ENCODE results near the gene B4GALT4.
"Not testable (repeated sequence)": the region's sequence is repeated elsewhere in the genome, so short reads cannot be mapped to it uniquely, and the experiment has no call there.

The B4GALT4 gene

GRCh38 chr3:119240591-119241434 lies at the start of gene B4GALT4:
B4GALT4 (minus strand) TSS chr3:119240878; CDS start chr3:119230099, 10,779 bp downstream.
- DNase-seq: peak; percentile 55

GRCh38 chr3:119289404-119289770 lies 48.7 kb upstream of the B4GALT4 start:
- DNase-seq: no peak

- no peak for DNase-seq
Measured at GRCh38 chr3:119288669-119289403, 48.2 kb upstream of the B4GALT4 start.

DNA sequence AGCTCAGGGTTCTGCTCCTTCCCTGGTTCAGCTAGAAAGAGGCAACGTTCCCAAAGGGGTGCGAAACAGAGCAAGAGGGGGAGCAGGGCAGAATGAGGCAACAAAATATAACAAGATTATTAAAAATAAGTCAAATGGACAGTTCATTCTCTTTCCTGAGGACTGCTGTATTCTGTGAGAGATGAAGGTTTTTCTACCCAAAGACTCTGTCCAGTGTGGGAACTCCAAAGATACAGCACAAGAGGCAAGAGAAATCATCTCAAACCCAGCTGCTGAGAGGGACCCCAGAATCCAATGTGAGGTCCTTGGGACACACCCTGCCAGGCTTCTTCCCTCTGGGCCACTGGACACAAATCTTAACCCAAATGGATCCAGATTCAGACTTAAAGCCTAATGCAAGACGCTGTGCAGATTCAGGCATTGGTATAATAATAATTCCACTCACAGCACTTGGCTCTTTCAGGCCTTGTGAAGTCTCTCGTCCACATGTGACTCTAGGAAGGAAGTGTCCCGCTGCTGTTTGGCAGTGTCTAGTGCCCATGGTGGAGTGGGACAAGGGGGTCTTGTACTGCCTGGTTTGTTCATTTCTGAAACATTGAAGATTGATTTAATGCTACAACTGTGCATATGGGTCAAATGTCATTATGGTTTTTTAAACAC lies 39.0 kb upstream of the B4GALT4 start:
- no peak for DNase-seq

GRCh38 chr3:119279101-119279554 lies 38.5 kb upstream of the B4GALT4 start:
- DNase-seq: no peak

- no peak for DNase-seq
Measured at GRCh38 chr3:119276680-119277079, 36.0 kb upstream of the B4GALT4 start.

DNA sequence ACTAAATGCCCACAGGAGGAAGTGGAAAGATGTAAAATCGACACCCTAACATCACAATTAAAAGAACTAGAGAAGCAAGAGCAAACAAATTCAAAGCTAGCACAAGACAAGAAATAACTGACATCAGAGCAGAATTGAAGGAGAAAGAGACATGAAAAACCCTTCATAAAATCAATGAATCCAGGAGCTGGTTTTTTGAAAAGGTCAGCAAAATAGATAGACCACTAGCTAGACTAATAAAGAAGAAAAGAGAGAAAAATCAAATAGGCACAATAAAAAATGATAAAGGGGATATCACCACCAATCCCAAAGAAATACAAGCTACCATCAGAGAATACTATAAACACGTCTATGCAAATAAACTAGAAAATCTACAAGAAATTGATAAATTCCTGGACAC lies 29.5 kb upstream of the B4GALT4 start:
- DNase-seq: not testable (repeated sequence)

DNA sequence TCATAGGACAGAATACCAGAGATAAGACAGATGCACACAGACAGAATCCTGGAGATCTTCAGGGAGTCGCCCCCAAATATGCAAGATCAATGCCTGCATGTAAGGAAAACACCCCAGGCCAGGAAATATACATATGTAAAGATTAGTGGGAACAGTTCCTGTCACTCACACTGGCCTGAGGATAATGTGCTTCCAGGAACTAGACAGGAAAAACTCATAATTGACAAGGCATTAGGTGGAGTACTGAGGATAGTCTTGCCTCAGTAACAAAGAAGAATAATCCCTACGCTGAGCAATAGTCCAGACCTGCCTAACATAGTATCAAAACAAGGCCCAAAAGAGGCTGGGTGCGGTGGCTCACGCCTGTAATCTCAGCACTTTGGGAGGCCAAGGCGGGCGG lies 20.4 kb upstream of the B4GALT4 start:
- DNase-seq: no peak

DNA sequence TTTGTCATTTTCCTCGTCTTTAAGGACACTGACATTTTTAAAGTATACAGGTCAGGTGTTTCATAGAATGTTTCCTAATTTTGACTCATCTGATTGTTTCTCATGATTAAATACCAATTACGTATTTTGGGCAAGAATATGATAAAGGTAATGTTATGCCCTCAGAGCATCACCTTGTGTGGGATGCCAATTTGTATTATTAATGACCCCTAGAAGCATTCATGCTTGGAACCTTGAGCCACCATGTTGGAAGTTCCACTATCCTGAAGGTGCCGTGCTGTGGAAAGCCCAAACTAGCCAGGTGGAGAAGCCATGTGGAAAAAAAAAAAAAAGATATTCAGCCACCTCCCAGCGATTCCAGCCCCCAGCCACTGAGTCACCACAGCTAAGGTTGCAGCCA lies 19.1 kb upstream of the B4GALT4 start:
- DNase-seq: no peak

GRCh38 chr3:119258915-119259314 lies 18.2 kb upstream of the B4GALT4 start:
- no peak for DNase-seq

DNA sequence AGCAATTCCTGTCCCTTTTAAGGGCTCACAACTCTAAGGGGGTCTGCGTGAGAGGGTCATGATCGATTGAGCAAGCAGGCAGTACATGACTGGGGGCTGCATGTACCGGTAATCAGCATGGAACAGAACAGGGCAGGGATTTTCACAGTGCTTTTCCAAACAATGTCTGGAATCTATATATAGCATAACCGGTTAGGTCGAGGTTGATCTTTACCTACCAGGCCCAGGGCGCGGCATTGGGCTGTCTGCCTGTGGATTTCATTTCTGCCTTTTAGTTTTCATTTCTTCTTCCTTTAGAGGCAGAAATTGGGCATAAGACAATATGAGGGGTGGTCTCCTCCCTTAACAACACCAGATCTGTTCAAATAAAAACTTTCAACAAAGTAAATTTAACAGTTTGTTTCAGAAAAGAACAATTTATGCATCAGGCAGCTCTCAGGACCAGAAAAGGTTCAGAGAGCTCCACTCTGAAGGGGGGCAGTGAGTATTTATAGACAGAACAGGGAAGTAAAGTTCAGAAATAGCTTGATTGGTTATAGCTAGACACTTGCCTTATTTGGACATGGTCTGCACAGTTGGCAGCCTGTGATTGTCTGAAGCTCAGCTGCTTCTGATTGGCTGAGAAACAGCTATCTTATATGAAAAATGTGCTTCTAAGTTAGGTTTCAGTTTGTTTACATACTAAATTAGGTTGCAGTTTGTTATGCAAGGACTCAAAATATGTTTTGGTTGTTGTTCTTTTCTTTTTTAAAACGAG lies 17.2 kb upstream of the B4GALT4 start:
- no peak for DNase-seq

DNA sequence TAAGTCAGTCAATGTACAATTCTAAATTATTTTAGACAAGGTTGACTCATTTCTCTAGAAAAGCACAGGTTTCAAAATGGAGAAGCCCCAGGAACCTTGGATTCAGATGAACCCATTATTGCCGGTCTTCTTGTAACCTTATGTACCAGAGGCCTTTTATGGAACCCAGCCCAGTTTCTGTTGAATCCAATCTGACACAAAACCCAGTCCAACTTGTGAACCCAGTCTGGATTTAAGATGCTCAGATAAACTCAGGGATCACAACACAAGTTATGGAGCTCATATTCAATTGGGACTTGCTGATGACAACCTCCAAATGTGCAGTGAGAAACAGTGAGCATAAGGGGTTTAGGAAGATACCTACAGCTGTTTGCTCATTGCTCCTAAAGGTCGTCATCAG lies 16.4 kb upstream of the B4GALT4 start:
- DNase-seq: no peak

DNA sequence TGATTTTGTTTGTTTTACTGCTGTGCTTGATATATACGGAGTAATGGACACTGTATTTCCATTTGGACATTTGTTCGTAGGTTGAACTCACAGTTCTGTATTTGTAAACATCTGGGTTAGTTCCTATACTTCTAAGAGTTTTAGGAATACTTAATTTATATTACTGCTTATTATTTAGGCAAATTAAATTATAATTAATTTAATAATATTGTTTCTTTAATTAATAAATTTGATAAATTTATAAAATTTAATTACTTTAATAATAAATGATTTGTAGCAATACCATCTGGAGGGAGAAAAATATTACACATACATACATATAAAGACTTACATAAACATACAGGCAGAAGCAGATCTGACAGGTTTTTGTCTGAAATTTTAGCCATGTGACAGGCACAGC lies 14.5 kb upstream of the B4GALT4 start:
- no peak for DNase-seq

DNA sequence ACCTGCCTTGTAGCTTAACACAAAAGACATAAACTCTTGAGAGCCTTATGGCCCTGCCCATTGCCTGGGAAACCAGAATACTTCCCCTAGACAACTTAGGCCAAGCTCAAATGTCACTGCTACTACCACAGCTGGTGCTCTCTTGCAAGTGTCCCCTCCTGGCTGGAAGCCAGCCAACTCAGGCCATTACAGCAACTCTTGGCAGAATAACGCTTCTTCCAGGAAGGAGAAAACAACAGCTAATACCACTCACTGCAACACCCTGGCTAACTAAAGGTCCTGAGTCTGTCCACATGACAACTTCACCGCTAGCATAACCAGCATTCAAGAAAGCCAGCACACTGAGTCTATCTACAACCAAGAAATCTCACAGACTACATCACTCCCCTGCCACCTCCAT lies 5.1 kb upstream of the B4GALT4 start:
- DNase-seq: no peak

DNA sequence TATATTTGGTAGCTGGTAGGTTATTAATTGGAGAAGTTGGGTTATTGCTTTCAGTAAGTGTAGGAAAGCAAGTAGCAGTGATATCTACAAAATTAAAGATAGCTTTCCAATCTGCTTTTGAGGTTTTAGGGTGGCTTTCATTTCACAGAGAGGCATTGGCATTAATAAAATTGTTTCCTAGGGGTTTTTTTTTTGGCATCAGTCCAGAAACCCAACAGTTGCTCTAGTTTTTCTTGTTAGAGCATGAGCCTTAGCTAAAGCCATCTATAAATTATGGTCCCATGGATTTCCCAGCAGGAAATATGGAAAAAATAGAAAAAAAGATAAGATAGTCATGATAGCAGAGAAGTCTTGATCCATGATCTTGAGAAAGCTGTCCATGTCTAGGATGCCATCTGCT lies 3.0 kb upstream of the B4GALT4 start:
- no peak for DNase-seq

GRCh38 chr3:119243058-119243529 lies 2.4 kb upstream of the B4GALT4 start:
- DNase-seq: not testable (repeated sequence)

- DNase-seq: not testable (repeated sequence)
Measured at GRCh38 chr3:119242387-119243057, 1.8 kb upstream of the B4GALT4 start.

DNA sequence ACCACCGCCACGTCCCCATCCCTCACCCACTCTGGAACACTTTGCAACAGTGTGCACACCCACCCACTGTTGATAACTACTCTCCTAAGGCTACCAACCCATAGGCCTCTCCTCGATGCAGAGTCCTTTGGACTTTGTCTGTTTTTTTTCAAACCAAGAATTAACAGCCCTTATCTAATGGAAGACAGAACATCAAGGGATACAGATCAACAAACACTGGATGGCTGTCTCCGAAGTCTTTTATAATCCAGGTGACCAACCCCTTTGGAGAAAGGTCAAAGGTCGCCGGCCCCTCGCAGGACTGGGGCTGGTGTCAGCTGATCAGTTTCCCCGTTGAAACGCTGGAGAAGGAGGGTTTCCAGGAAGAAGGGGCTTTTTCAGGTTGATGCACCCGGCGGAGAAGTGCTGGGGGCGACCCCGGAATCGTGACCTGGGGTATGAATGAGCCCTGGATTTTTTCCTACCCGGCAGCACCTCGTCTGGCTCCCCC lies 532 bp downstream of the B4GALT4 start:
- no peak for DNase-seq

- DNase-seq: no peak
Measured at GRCh38 chr3:119239206-119239820, 1.4 kb downstream of the B4GALT4 start.

GRCh38 chr3:119238363-119238762 lies 2.3 kb downstream of the B4GALT4 start:
- DNase-seq: no peak

DNA sequence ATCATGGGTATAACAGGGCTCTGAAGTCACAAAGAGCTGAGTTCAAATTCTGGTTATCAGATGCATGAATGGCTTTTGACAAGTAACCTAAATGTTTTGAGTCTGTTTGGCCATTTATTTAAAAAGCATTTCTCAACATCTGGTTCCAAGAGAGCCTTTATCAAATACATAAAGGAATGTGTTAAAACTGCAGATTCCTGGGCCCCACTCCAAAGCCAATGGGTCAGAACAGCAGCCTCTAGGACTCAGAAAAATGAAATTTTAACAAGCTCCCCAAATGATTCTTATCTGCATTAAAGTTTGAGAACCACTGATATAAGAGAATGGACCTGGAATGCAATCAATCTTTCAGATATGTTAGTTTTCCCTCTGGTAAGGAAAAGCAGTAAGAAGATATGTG lies 3.4 kb downstream of the B4GALT4 start:
- no peak for DNase-seq

- DNase-seq: no peak
Measured at GRCh38 chr3:119236756-119237155, 3.9 kb downstream of the B4GALT4 start.
